ENCODE results near the gene COL5A3.

Gene COL5A3

GRCh38 chr19:10010939-10011338, 635 bp upstream of the COL5A3 start:
- no peak for DNase-seq (ENCODE audit: low spot score)

DNA sequence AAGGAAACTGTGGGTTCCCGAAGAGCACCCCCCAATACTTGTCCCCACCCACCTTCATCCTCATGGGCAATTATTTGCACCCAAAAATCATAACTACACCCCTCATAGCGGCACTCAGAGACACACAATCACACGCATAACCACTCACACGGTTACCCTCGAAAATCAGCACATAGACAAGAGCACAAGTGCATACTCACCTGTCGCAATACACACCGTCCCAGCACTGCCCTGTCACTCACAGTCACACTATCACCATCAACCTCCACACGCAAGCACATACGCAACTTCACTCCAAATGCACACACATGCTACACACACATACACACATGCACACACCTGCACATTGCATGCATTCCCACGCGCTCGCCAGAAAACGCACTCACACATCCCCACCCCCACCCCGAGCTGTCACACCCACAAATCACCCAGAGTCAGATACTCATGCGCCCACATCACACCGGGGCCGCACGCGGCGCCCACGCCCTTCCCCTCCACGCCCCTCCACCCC, 535 bp downstream of the COL5A3 start:
- no peak for DNase-seq (ENCODE audit: low spot score)

DNA sequence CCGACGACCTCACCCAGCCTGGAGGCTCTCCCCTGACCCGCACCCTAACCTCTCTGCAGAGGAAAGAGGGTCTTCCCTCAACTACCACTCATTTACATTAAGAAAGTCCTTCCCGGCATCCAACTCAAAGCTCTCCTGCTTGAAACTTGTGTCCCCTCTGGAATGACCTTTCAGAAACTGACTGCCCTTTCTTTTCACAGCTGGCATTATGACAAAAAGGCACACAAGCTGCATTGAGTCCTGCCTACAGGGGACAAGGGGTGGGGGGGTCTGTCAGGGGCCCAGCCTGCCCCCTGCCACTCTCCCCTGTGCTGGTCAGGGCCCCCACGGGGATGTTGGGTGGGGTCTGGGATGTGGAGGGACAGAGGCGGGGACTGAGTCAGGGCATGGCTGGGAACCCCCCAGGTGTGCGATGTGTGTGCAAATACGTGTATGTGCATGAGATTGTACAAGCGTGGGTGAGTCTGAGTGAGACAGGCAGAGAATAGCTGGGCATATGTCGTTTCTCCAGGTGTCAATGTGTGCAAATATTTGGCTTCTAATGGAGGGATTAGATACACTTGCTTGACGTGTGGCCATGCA, 2.0 kb downstream of the COL5A3 start:
- no peak for DNase-seq (ENCODE audit: low spot score)

GRCh38 chr19:10007371-10008183, 2.7 kb downstream of the COL5A3 start:
- no peak for DNase-seq (ENCODE audit: low spot score)

DNA sequence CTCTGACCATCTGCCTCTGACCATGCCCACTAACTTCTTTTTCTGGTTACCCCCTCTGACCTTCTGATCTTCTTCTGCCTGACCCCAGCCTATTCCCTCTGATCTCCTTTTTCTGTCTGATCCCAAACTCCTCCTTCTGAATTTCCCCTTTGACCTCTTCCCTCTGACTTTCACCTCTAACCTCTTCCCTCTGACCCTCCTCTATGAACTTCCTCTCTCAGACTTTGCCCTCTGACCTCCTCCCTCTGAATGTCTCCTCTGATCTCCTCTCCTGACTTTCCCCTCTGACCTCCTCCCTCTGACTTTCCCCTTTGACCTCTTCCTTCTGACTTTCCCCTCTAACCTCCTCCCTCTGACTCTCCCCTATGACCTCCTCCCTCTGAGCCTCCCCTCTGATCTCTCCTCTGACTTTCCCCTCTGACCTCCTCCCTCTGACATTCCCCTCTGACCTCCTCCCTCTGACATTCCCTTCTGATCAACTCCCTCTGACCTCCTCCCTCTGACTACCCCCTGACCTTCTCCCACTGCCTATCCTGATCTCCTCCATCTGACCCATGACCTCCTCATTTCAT, 3.5 kb downstream of the COL5A3 start:
- DNase-seq (ENCODE audit: low spot score) = no peak

GRCh38 chr19:10006335-10006708, 4.0 kb downstream of the COL5A3 start:
- no peak for DNase-seq (ENCODE audit: low spot score)

GRCh38 chr19:10005632-10006334, 4.5 kb downstream of the COL5A3 start:
- no peak for DNase-seq (ENCODE audit: low spot score)

- no peak for DNase-seq (ENCODE audit: low spot score)
These were observed 5.7 kb downstream of the COL5A3 start for GRCh38 chr19:10004617-10005016.

DNA sequence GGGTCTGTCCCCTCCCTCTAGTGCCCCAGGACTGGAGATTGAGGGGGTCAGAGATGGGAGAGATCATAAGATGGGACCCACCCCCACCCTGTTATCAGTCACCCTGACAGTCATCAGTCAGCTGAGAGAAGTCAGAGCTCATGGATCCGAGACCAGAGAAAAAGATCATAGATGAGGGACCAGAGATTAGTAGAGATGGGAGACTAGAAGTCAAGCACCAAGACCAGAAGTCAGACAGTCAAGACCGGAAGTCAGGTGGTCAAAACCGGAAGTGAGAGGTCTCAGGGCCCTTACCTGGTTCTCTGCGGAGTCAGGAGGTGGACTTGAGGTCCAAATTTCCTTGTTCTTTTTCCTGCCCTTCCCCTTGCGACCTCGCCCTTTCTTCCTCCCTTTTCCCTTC, 7.0 kb downstream of the COL5A3 start:
- no peak for DNase-seq (ENCODE audit: low spot score)

DNA sequence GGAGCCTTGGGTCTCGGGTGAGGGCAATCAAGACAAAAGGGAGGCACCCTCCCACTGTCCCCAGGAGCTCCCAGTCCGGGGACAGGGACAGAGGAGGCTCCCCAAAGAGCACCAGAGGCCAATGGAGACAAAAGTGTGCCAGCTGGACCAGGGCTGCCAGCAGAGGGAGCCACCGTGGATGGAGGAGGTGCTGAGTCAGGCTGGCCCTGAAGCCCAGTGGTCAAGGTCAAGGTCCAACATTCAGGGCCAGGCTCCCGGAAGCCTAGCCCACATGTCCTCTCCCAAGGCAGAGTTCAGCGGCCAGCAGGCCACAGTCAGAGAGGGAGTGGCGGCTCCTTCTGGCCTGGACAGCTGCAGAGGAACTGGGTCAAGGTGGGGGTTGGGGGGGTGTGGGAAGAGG, 8.4 kb downstream of the COL5A3 start:
- no peak for DNase-seq (ENCODE audit: low spot score)

GRCh38 chr19:10000171-10000826, 10.0 kb downstream of the COL5A3 start:
- peak; percentile 62 for DNase-seq (ENCODE audit: low spot score)

GRCh38 chr19:9996541-9996940, 13.8 kb downstream of the COL5A3 start:
- no peak for DNase-seq (ENCODE audit: low spot score)

- no peak for DNase-seq (ENCODE audit: low spot score)
These were observed 14.3 kb downstream of the COL5A3 start for GRCh38 chr19:9995999-9996398.

- no peak for DNase-seq (ENCODE audit: low spot score)
These were observed 15.2 kb downstream of the COL5A3 start for GRCh38 chr19:9995084-9995483.

- no peak for DNase-seq (ENCODE audit: low spot score)
These were observed 18.7 kb downstream of the COL5A3 start for GRCh38 chr19:9991425-9992191.

- no peak for DNase-seq (ENCODE audit: low spot score)
These were observed 20.8 kb downstream of the COL5A3 start for GRCh38 chr19:9989504-9989903.

GRCh38 chr19:9986787-9987281, 23.5 kb downstream of the COL5A3 start:
- no peak for DNase-seq (ENCODE audit: low spot score)

DNA sequence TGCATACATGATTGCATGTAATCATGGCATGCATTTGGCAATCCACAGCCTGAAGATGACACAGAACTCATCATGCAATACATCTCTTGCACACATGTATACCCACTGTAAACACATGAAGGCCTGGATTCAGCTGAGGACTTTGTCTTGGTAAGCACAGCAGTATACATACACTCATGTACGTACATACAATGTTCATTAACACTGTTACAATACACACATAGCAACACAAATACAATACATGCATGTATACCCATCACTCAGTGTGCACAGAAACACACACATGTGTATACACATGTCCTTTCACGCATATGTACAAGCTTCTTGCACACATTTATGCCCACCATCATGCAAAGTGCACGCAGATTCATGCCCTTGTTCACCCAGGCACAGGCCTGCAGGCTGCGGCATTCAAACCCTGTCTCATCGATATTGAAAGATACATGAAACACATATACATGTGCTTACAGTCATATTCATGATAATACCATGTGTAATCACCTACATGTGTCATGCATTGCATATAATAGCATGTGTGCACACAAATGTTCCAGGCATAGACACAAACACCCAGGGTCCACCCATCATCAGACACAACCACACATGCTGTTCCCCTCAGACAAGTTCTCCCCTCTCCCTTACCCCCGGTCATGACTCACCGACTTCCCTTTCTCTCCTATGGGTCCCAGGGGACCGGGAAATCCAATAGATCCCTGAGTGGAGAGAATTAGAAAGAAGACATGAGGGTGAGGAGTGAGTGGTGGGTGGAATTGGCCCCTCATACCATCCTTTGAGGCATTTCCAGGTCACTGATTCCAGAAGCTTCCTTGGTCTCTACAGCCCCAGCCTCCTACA, 28.7 kb downstream of the COL5A3 start:
- no peak for DNase-seq (ENCODE audit: low spot score)

- DNase-seq (ENCODE audit: low spot score) = no peak
These were observed 38.2 kb downstream of the COL5A3 start for GRCh38 chr19:9972103-9972502.
